NT2/D1 (cell line): Measurements from ENCODE around the gene OR6S1.

ENCODE experiments used
- DNase-seq: peaks from one replicate; pipeline ENCODE4 v3.0.0-alpha.2; 2011; ENCODE audit warnings: low read depth, low spot score
- H3K27me3 ChIP-seq: 2 replicates; pipeline ENCODE4 v1.6.0; 2011; ENCODE audit warnings: mild to moderate bottlenecking; ENCODE audit not compliant: insufficient read length, insufficient read depth
- H3K36me3 ChIP-seq: 2 replicates; pipeline ENCODE4 v1.6.1; 2011; ENCODE audit warnings: mild to moderate bottlenecking, low read length, mixed read lengths; ENCODE audit not compliant: insufficient read depth, insufficient read length
- H3K4me1 ChIP-seq: 2 replicates; pipeline ENCODE4 v1.5.1; 2011; ENCODE audit not compliant: insufficient read depth, insufficient read length
- H3K4me3 ChIP-seq: 2 replicates; pipeline ENCODE4 v1.5.1; 2011; ENCODE audit warnings: low read depth; ENCODE audit not compliant: insufficient read length
- H3K9ac ChIP-seq: 2 replicates; pipeline ENCODE4 v1.6.0; 2011; ENCODE audit warnings: low read depth; ENCODE audit not compliant: insufficient read length
- H3K9me3 ChIP-seq: 2 replicates; pipeline ENCODE4 v1.5.1; 2011; ENCODE audit warnings: mild to moderate bottlenecking, low read length; ENCODE audit not compliant: insufficient read depth
- SUZ12 ChIP-seq: IDR thresholded peaks from 2 replicates; pipeline ENCODE4 v1.6.1; 2011; ENCODE audit not compliant: insufficient read length, insufficient read depth; ENCODE audit errors: extremely low read depth
- YY1 ChIP-seq: IDR thresholded peaks from 2 replicates; pipeline ENCODE4 v1.6.1; 2011; ENCODE audit not compliant: insufficient read length, insufficient read depth
- ZNF274 ChIP-seq: IDR thresholded peaks from 2 replicates; pipeline ENCODE4 v1.6.1; 2011; ENCODE audit warnings: mild to moderate bottlenecking, low read depth, low read length

Gene OR6S1

GRCh38 chr14:20609215-20610001 is 32.1 kb downstream of the OR6S1 start:
- peak overlapping the region; percentile 86 for H3K9ac ChIP-seq
- no peak for DNase-seq
- TF ChIP-seq ZNF274: no peak
- TF ChIP-seq YY1: no peak
- no peak for TF ChIP-seq SUZ12
- H3K27me3 ChIP-seq: no peaks in the 10 kb centered on the region
- H3K36me3 ChIP-seq: no peaks in the 10 kb centered on the region
- H3K9me3 ChIP-seq: no peaks in the 10 kb centered on the region
- peaks cover 2% of the 10 kb centered on the region for H3K4me1 ChIP-seq
- H3K4me3 ChIP-seq: peak overlapping the region; percentile 89

- Histone ChIP-seq H3K4me1 (peaks cover 2% of the 10 kb centered on the region), H3K4me3 (no peak overlapping the region), H3K9ac (no peak overlapping the region), H3K9me3 (no peaks in the 10 kb centered on the region), H3K27me3 (no peaks in the 10 kb centered on the region), H3K36me3 (no peaks in the 10 kb centered on the region)
- TF ChIP-seq ZNF274 (no peak), SUZ12 (no peak), YY1 (no peak)
- DNase-seq: no peak
These were observed 32.9 kb downstream of the OR6S1 start for GRCh38 chr14:20608383-20609110.

- no peak for DNase-seq
- TF ChIP-seq YY1 (no peak), SUZ12 (no peak), ZNF274 (no peak)
These were observed 33.9 kb downstream of the OR6S1 start for GRCh38 chr14:20607617-20608016.

GRCh38 chr14:20606902-20607242 is 34.6 kb downstream of the OR6S1 start:
- Histone ChIP-seq H3K4me3 (no peak overlapping the region), H3K9me3 (no peaks in the 10 kb centered on the region)
- no peak for DNase-seq

More at GRCh38 chr14:20607617-20608016, 33.9 kb downstream of the OR6S1 start:
- Histone ChIP-seq H3K27me3 (no peaks in the 10 kb centered on the region), H3K36me3 (no peaks in the 10 kb centered on the region), H3K9ac (no peak overlapping the region), H3K4me1 (no peaks in the 10 kb centered on the region), H3K4me3 (no peak overlapping the region), H3K9me3 (no peaks in the 10 kb centered on the region)

GRCh38 chr14:20606190-20606901 is 35.1 kb downstream of the OR6S1 start:
- Histone ChIP-seq H3K9ac (no peak overlapping the region), H3K27me3 (no peaks in the 10 kb centered on the region), H3K9me3 (no peaks in the 10 kb centered on the region), H3K4me3 (no peak overlapping the region), H3K4me1 (no peaks in the 10 kb centered on the region), H3K36me3 (no peaks in the 10 kb centered on the region)
- TF ChIP-seq ZNF274 (no peak), SUZ12 (no peak), YY1 (no peak)
- DNase-seq: no peak

More at GRCh38 chr14:20606902-20607242, 34.6 kb downstream of the OR6S1 start:
- TF ChIP-seq YY1 (no peak), ZNF274 (no peak), SUZ12 (no peak)
- H3K36me3 ChIP-seq: no peaks in the 10 kb centered on the region
- no peak overlapping the region for H3K9ac ChIP-seq
- no peaks in the 10 kb centered on the region for H3K27me3 ChIP-seq
- no peaks in the 10 kb centered on the region for H3K4me1 ChIP-seq

GRCh38 chr14:20603813-20604690 is 37.4 kb downstream of the OR6S1 start:
- TF ChIP-seq ZNF274: no peak
- TF ChIP-seq SUZ12: no peak
- no peak for TF ChIP-seq YY1
- H3K36me3 ChIP-seq: no peaks in the 10 kb centered on the region
- H3K9ac ChIP-seq: no peak overlapping the region
- no peaks in the 10 kb centered on the region for H3K27me3 ChIP-seq
- DNase-seq: no peak
- no peaks in the 10 kb centered on the region for H3K9me3 ChIP-seq
- no peak overlapping the region for H3K4me3 ChIP-seq
- no peaks in the 10 kb centered on the region for H3K4me1 ChIP-seq

GRCh38 chr14:20602583-20602982 is 38.9 kb downstream of the OR6S1 start:
- Histone ChIP-seq H3K36me3 (no peaks in the 10 kb centered on the region), H3K4me1 (no peaks in the 10 kb centered on the region), H3K4me3 (no peak overlapping the region), H3K9ac (no peak overlapping the region), H3K9me3 (no peaks in the 10 kb centered on the region), H3K27me3 (no peaks in the 10 kb centered on the region)
- DNase-seq: no peak
- TF ChIP-seq ZNF274: no peak
